Parathyroid adenoma (tissue), 2 donors: Measurements from ENCODE around the gene EIF3M.

Experiments
- H2AFZ ChIP-seq: fragments of 300-600 bp; sonication (generic); one replicate; pipeline ENCODE4 v1.7.0; 2017; ENCODE audit warnings: antibody characterized with exemption, mild to moderate bottlenecking
- H3K27ac ChIP-seq: fragments of 300-600 bp; sonication (generic); one replicate; pipeline ENCODE4 v1.7.0; 2017
- H3K27me3 ChIP-seq: fragments of 300-600 bp; sonication (generic); one replicate; pipeline ENCODE4 v1.7.0; 2017; ENCODE audit warnings: low read length; ENCODE audit not compliant: control insufficient read depth, insufficient read depth
- H3K36me3 ChIP-seq: fragments of 300-600 bp; sonication (generic); one replicate; pipeline ENCODE4 v1.7.0; 2017; ENCODE audit warnings: low read length; ENCODE audit not compliant: control insufficient read depth, insufficient read depth
- H3K4me1 ChIP-seq: fragments of 300-600 bp; sonication (generic); one replicate; pipeline ENCODE4 v1.7.0; 2017; ENCODE audit warnings: control low read depth
- H3K4me2 ChIP-seq: fragments of 300-600 bp; sonication (generic); one replicate; pipeline ENCODE4 v1.7.0; 2017; ENCODE audit warnings: low read length
- H3K4me3 ChIP-seq: fragments of 300-600 bp; sonication (generic); one replicate; pipeline ENCODE4 v1.7.0; 2017; ENCODE audit warnings: low read depth, low read length
- H3K79me2 ChIP-seq: fragments of 300-600 bp; sonication (generic); one replicate; pipeline ENCODE4 v1.7.0; 2017; ENCODE audit warnings: control low read depth
- H3K9ac ChIP-seq: fragments of 300-600 bp; sonication (generic); one replicate; pipeline ENCODE4 v1.7.0; 2017; ENCODE audit warnings: mild to moderate bottlenecking
- H3K9me3 ChIP-seq: fragments of 300-600 bp; sonication (generic); one replicate; pipeline ENCODE4 v1.7.0; 2017; ENCODE audit warnings: low read length; ENCODE audit not compliant: control insufficient read depth
- CTCF ChIP-seq: fragments of 300-600 bp; sonication (generic); IDR thresholded peaks from one replicate; pipeline ENCODE4 v1.7.0; 2017; ENCODE audit warnings: antibody characterized with exemption, mild to moderate bottlenecking
- donor health status: primary hyperparathyroidism.

Gene EIF3M

GRCh38 chr11:32615422-32615821 lies 31.8 kb downstream of the EIF3M start:
- H3K4me1 ChIP-seq, result no peaks in the 10 kb centered on the region
- no peak overlapping the region for H2AFZ ChIP-seq
- no peaks in the 10 kb centered on the region for H3K9me3 ChIP-seq
- H3K9ac ChIP-seq, result no peak overlapping the region
- H3K27me3 ChIP-seq, result no peaks in the 10 kb centered on the region
- no peaks in the 10 kb centered on the region for H3K79me2 ChIP-seq
- H3K4me2 ChIP-seq, result no peak overlapping the region
- no peak overlapping the region for H3K4me3 ChIP-seq
- no peak for TF ChIP-seq CTCF
- H3K27ac ChIP-seq, result no peak overlapping the region
- no peaks in the 10 kb centered on the region for H3K36me3 ChIP-seq

- H3K9ac ChIP-seq, result no peak overlapping the region
- H3K4me1 ChIP-seq, result no peaks in the 10 kb centered on the region
- no peak for TF ChIP-seq CTCF
- no peaks in the 10 kb centered on the region for H3K79me2 ChIP-seq
- H3K36me3 ChIP-seq, result no peaks in the 10 kb centered on the region
- H2AFZ ChIP-seq, result no peak overlapping the region
- no peak overlapping the region for H3K27ac ChIP-seq
- no peaks in the 10 kb centered on the region for H3K27me3 ChIP-seq
- no peak overlapping the region for H3K4me3 ChIP-seq
- H3K9me3 ChIP-seq, result no peaks in the 10 kb centered on the region
- no peak overlapping the region for H3K4me2 ChIP-seq
These were observed 33.3 kb downstream of the EIF3M start for GRCh38 chr11:32616903-32617302.

GRCh38 chr11:32630844-32631243 lies 47.2 kb downstream of the EIF3M start:
- Histone ChIP-seq H3K4me3 (no peak overlapping the region), H3K27me3 (no peaks in the 10 kb centered on the region)

GRCh38 chr11:32635819-32636218 lies 52.2 kb downstream of the EIF3M start:
- Histone ChIP-seq H3K27ac (no peak overlapping the region), H2AFZ (no peak overlapping the region), H3K4me3 (no peak overlapping the region), H3K36me3 (no peaks in the 10 kb centered on the region), H3K9ac (no peak overlapping the region), H3K4me2 (no peak overlapping the region), H3K27me3 (no peaks in the 10 kb centered on the region), H3K9me3 (no peaks in the 10 kb centered on the region), H3K4me1 (no peaks in the 10 kb centered on the region), H3K79me2 (no peaks in the 10 kb centered on the region)
- TF ChIP-seq CTCF, result no peak

More at GRCh38 chr11:32630844-32631243, 47.2 kb downstream of the EIF3M start:
- no peaks in the 10 kb centered on the region for H3K36me3 ChIP-seq
- no peak overlapping the region for H3K9ac ChIP-seq
- H3K4me2 ChIP-seq, result no peak overlapping the region
- H3K4me1 ChIP-seq, result no peaks in the 10 kb centered on the region
- H3K79me2 ChIP-seq, result no peaks in the 10 kb centered on the region
- no peak overlapping the region for H2AFZ ChIP-seq
- H3K9me3 ChIP-seq, result no peaks in the 10 kb centered on the region
- no peak overlapping the region for H3K27ac ChIP-seq
- TF ChIP-seq CTCF, result no peak

GRCh38 chr11:32641361-32641760 lies 57.7 kb downstream of the EIF3M start:
- TF ChIP-seq CTCF, result no peak

More at GRCh38 chr11:32641361-32641760, 57.7 kb downstream of the EIF3M start:
- Histone ChIP-seq H3K4me1 (no peaks in the 10 kb centered on the region), H3K27me3 (no peaks in the 10 kb centered on the region), H3K27ac (no peak overlapping the region), H3K36me3 (no peaks in the 10 kb centered on the region), H3K4me3 (no peak overlapping the region), H3K4me2 (no peak overlapping the region), H3K79me2 (no peaks in the 10 kb centered on the region), H3K9me3 (no peaks in the 10 kb centered on the region), H3K9ac (no peak overlapping the region), H2AFZ (no peak overlapping the region)
